Peyer's patch (tissue), 4 donors: ENCODE results near the gene SORCS3. TPM values are rescaled to one million over a fixed set of nuclear protein-coding genes. Genes with fewer than 3 reads are reported as not detected.

ENCODE experiments used
- DNase-seq, 3 donors: peaks; one replicate each; pipeline ENCODE4 v3.0.0-alpha.2; 2017 to 2019
- H3K27ac ChIP-seq, 4 donors: fragments of 200-600 bp; sonication (generic); one replicate each; pipeline ENCODE4 v1.5.1; 2016 to 2019
- H3K27me3 ChIP-seq, 2 donors: fragments of 200-600 bp; sonication (generic); one replicate each; pipeline ENCODE4 v1.5.1; 2019
- H3K36me3 ChIP-seq, 3 donors: fragments of 200-600 bp; sonication (generic); one replicate each; pipeline ENCODE4 v1.5.1; 2016 to 2019
- H3K4me1 ChIP-seq, 4 donors: fragments of 200-600 bp; sonication (generic); one replicate each; pipeline ENCODE4 v1.5.1; 2016 to 2019
- H3K4me3 ChIP-seq, 4 donors: fragments of 200-600 bp; sonication (generic); 1 replicate in 3 of 4; 2 replicates in 1 of 4; pipeline ENCODE4 v1.5.1; 2016 to 2019; ENCODE audit warnings: mild to moderate bottlenecking in 1 of 4
- H3K9me3 ChIP-seq, 4 donors: fragments of 200-600 bp; sonication (generic); one replicate each; pipeline ENCODE4 v1.5.1; 2016 to 2019; ENCODE audit warnings: mild to moderate bottlenecking in 1 of 4
- POLR2A ChIP-seq, 2 donors: fragments of 450-650 bp; IDR thresholded peaks; one replicate each; pipeline ENCODE4 v1.5.1; 2017; ENCODE audit warnings: antibody characterized with exemption in 2 of 2, mild to moderate bottlenecking in 2 of 2, moderate library complexity in 2 of 2
- total RNA-seq, 4 donors: library from RNA; depleted of rRNA; stranded (reverse); fragments of >200 nt; gene quantifications; one replicate each; pipeline ENCODE4 v1.1.0, GENCODE V29; 2016
- TF ChIP-seq, protein P1 (sequence below), 6 experiments: fragments of 450-650 bp in 4 of 6; fragments of 200-600 bp in 2 of 6; sonication (generic) in 1 of 6; IDR thresholded peaks; one replicate each; pipeline ENCODE4 v1.5.1; 2017 to 2019; ENCODE audit warnings: antibody characterized with exemption in 6 of 6, mild to moderate bottlenecking in 3 of 6, moderate library complexity in 1 of 6

The SORCS3 gene
- total RNA-seq, 4 donors from 2014 or later = 0.27 to 0.66 TPM; not detected in 2

DNA sequence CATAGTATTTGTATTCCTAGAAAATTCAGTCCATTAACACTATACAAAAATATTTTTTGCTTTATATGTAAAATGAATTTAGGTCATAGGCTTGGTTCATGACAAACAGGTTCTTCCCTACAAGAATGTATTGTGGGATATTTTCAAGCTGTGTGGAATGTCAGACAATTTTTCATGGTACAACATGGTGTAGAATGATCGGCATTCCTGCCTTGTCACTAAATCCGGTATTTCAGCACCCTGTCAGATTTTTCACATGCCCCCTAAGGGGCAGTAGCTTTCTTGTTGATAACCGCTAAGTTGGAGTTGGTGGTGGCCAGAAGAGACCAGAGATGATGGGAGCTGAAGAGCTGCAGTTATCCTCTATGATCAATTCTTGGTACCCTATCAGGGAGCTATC lies 154.3 kb downstream of the SORCS3 start:
- Histone ChIP-seq H3K4me1 (no peaks in the 10 kb centered on the region), H3K27ac (no peak overlapping the region), H3K4me3 (no peak overlapping the region), H3K36me3 (no peaks in the 10 kb centered on the region), H3K27me3 (no peaks in the 10 kb centered on the region), H3K9me3 (no peaks in the 10 kb centered on the region)
- no peak for DNase-seq
- no peak for TF ChIP-seq POLR2A (IDR thresholded peaks at IDR 0.05)
- TF ChIP-seq, protein P1, sequence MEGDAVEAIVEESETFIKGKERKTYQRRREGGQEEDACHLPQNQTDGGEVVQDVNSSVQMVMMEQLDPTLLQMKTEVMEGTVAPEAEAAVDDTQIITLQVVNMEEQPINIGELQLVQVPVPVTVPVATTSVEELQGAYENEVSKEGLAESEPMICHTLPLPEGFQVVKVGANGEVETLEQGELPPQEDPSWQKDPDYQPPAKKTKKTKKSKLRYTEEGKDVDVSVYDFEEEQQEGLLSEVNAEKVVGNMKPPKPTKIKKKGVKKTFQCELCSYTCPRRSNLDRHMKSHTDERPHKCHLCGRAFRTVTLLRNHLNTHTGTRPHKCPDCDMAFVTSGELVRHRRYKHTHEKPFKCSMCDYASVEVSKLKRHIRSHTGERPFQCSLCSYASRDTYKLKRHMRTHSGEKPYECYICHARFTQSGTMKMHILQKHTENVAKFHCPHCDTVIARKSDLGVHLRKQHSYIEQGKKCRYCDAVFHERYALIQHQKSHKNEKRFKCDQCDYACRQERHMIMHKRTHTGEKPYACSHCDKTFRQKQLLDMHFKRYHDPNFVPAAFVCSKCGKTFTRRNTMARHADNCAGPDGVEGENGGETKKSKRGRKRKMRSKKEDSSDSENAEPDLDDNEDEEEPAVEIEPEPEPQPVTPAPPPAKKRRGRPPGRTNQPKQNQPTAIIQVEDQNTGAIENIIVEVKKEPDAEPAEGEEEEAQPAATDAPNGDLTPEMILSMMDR (IDR thresholded peaks at IDR 0.05) = no peak

DNA sequence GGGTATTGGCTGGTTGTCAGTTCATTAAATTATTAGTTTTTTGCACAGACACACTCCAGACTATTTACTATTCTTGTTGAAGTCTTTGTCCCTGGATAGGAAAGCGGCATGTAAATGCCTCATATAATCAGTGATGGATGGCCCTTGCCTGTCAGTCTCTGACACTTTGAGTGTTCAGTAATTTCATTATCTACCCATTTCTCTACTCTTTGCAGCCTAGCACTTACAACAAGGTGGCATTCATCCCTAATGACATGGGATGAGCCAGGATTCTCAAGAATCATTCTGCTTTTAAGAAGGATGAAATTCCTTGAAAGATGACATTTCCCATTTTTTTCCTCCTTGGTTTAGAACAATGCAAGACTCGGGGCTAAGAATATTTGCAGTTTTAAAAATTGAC lies 155.7 kb downstream of the SORCS3 start:
- Histone ChIP-seq H3K9me3 (no peaks in the 10 kb centered on the region), H3K27ac (no peak overlapping the region), H3K36me3 (no peaks in the 10 kb centered on the region), H3K4me1 (no peaks in the 10 kb centered on the region), H3K4me3 (no peak overlapping the region), H3K27me3 (no peaks in the 10 kb centered on the region)
- no peak for TF ChIP-seq POLR2A (IDR thresholded peaks at IDR 0.05)
- TF ChIP-seq, protein P1 (IDR thresholded peaks at IDR 0.05) = no peak
- DNase-seq = no peak

DNA sequence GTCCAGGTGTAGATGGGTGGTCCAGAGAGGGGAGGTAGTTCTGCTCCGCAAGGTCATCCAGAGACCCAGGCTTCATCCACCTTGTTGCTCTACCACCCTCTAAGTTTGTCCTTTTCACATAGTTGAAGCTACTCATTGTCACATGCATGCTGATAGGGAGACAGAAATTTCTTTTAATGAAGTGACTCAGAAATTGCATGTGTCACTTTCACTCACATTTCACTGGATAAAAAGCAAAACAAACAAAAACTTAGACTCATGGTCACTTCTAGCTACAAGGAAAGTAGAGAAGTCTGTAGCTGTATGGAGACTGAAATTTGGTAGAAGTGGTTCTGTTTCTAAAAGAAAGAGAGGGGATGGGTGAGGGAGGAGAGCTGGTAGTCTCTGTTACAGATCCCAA lies 161.9 kb downstream of the SORCS3 start:
- no peaks in the 10 kb centered on the region for H3K9me3 ChIP-seq
- H3K27ac ChIP-seq = no peak overlapping the region
- no peaks in the 10 kb centered on the region for H3K4me1 ChIP-seq
- H3K27me3 ChIP-seq = no peaks in the 10 kb centered on the region
- no peaks in the 10 kb centered on the region for H3K36me3 ChIP-seq
- no peak for TF ChIP-seq POLR2A (IDR thresholded peaks at IDR 0.05)
- TF ChIP-seq, protein P1 (IDR thresholded peaks at IDR 0.05) = no peak
- H3K4me3 ChIP-seq = no peak overlapping the region
- DNase-seq = no peak

DNA sequence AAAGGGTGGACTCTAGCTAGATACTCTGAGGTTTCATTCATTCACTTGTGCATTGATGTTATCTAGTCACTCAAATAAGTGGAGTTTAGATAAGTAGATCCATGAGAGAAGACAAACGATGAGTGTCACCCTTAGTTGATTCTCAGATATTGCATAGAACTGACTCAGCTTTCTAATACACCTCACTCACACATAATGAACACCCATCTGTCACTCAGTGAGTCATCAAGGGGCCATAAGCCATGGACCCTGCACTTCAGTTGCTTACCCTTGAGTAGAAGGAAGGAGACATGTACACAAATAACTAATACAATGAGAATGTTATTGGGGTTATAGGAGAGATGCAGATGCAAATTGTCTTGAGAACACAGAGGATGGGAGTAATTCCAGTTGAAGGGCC lies 163.8 kb downstream of the SORCS3 start:
- no peak overlapping the region for H3K27ac ChIP-seq
- TF ChIP-seq, protein P1 (IDR thresholded peaks at IDR 0.05) = no peak
- no peak for TF ChIP-seq POLR2A (IDR thresholded peaks at IDR 0.05)

DNA sequence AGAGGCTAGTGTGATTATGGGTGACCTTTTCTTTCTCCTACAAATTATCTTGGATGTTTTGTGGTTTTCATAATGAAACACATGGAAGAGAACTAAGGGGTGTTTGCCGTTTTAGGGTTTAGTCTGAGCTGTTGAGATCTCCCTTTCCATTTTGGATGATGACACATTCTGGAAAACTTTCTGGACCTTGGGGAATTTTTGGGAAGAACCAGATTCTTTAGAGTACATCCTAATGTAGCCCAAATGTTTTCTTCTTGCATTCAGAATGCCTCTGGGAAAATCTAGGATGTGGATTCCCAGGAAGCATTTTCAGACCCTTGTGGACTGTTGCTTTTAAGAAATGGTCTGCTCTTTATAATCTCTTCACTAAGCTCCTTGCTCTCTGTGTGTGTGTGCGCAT lies 165.7 kb downstream of the SORCS3 start:
- Histone ChIP-seq H3K36me3 (no peaks in the 10 kb centered on the region), H3K4me3 (no peak overlapping the region), H3K27ac (no peak overlapping the region), H3K9me3 (no peaks in the 10 kb centered on the region), H3K27me3 (no peaks in the 10 kb centered on the region), H3K4me1 (no peaks in the 10 kb centered on the region)
- TF ChIP-seq POLR2A (IDR thresholded peaks at IDR 0.05) = no peak
- TF ChIP-seq, protein P1 (IDR thresholded peaks at IDR 0.05) = no peak
- no peak for DNase-seq

More for the DNA sequence above, 163.8 kb downstream of the SORCS3 start:
- Histone ChIP-seq H3K36me3 (no peaks in the 10 kb centered on the region), H3K9me3 (no peaks in the 10 kb centered on the region), H3K27me3 (no peaks in the 10 kb centered on the region), H3K4me3 (no peak overlapping the region), H3K4me1 (no peaks in the 10 kb centered on the region)
- DNase-seq = no peak
